Occipital lobe (tissue), 3 donors: Measurements from ENCODE around the gene TMEM164. TPM values are rescaled to one million over a fixed set of nuclear protein-coding genes. Genes with fewer than 3 reads are reported as not detected.

Source experiments
- DNase-seq: peaks from one replicate; lab custom pipeline; 2025; lab: John Stamatoyannopoulos, UW
- small RNA-seq: library from RNA; depleted of rRNA; stranded (forward); fragments of <200 nt; gene quantifications from one replicate; pipeline ENCODE3, GENCODE V24; 2014
- total RNA-seq: library from RNA; depleted of rRNA; stranded (reverse); fragments of >200 nt; gene quantifications from one replicate; pipeline ENCODE4 v1.2.3, GENCODE V29; 2014

TMEM164 gene
- total RNA-seq, 1 donor from 2014 or later: 11.7 TPM

DNA sequence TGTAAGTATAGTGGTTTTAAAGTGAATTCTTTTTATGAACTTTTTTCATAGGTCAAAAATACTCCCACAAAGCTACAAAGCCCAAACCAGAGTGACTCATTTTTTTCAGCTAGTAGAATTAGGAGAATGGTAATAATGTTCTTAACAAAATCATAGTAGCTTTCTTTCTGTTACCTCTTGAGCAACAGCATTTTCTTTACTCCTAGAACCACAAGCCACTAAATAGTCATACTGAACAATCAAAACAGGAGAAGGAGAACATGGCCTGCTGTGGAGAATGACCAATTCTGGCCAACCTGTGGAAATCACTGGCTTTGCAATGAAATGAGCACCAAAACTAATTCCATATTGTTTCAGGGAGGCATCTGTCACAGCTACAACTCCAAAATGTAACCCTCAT lies 202.1 kb downstream of the TMEM164 start:
- no peak for DNase-seq

GRCh38 chrX:110208092-110208491 lies 205.2 kb downstream of the TMEM164 start:
- no peak for DNase-seq

DNA sequence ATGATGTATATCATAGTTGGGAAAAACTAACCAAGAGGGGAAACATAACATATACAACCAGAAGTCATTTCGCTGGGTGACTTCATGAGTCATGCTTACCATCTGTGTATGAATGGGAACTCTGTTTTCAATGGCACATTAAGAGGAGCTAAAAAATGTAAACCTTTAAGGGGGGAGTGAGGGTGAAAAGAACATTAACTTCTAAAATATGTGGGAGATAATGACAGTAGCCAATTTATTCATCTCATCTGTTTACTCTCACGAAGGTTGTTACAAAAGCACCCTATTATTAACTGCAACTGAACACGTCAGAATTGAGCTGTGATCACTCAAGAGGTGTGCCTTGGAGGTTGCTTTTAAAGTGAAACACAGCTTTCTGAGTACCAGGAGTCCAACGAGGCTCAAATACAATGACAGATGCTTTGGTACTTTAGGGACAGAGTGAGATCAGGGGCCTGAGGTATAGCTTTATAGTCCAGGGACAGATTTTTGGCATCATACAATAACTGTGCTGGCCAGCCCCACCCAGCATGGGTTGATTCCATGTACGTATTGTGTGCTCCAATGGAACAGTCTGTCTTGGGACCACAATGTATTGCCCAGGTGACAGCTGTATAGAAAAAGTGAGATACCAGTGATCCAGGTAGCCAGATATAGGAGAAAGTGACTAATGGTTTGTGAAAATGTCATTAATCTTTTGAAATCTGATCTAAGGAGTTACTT lies 207.7 kb downstream of the TMEM164 start:
- DNase-seq: no peak

GRCh38 chrX:110211340-110211739 lies 208.4 kb downstream of the TMEM164 start:
- DNase-seq: no peak

- no peak for DNase-seq
These were observed 209.4 kb downstream of the TMEM164 start for GRCh38 chrX:110212299-110212698.

- DNase-seq: no peak
These were observed 210.3 kb downstream of the TMEM164 start for GRCh38 chrX:110213183-110213582.

- DNase-seq: no peak
These were observed 211.8 kb downstream of the TMEM164 start for GRCh38 chrX:110214684-110215083.

DNA sequence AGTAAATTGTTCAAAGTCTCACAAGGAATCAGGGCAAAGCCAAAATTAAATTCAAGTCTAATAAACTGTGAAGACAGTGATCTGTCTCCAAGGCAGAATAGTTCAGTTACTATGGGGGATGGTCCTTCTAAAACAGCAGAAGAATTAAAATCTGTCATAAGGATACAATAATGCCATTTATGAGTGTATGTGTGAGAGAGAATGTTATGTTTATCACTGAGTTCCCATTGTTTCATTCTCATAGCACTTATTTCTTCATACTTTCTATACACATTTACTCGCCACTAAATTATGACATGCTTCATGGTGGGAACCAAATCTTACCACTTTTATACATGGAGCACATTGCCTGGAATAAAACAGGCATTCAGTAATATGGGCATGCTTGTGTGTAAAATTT lies 212.5 kb downstream of the TMEM164 start:
- DNase-seq: no peak

DNA sequence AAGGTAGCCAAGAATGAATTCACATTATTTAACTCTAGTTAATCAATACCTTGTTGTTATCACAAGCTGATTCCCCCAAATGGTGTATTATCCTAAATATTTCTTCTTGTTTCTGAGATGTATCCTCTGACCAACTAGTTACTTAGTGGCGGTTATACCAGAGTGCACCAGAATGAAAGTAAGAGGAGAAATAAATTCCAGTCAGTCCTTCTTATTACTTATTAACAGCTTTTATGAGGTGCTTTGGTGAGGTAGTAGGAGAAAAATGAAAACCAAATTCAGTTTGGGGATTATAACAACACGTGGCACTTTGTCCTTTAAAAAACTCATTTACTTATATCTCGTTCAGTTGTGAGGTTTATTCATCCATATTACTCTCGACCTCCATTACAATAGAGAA lies 213.1 kb downstream of the TMEM164 start:
- DNase-seq: no peak

DNA sequence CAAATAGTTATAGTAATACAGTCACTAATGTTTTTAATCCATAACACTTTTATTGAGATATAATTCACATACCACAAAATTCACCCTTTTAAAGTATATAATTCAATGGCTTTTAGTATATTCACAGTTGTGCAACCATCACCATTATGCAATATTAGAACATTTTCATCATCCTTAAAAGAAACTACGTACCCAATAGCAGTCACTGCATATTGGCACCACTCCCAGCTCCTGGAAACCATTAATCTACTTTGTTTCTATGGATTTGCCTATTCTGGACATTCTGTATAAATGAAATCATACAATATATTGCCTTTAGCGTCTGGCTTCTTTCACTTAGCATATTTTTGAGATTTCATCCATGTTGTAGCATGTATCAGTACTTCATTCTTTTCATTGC lies 215.7 kb downstream of the TMEM164 start:
- DNase-seq: no peak

DNA sequence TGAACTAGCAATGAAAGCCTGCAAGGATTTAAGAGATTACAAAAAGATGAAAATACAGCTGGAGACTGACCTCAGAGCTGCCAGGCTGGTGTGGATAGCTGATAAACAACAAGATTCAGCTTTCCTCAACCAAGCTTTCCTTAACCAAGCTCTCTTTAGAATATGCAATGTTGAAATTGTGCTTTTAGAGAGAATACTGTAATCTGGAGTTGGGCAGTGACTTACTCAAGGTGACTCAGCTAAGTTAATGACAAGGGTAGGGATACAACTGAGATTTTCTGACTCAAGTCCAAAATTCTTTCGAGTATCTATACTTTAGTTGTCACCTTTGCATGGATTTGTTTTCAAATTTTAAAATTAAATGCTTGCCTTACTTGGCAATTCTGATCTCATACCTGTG lies 217.0 kb downstream of the TMEM164 start:
- DNase-seq: no peak

GRCh38 chrX:110222497-110223257 lies 219.8 kb downstream of the TMEM164 start:
- DNase-seq: no peak

- DNase-seq: no peak
These were observed 222.2 kb downstream of the TMEM164 start for GRCh38 chrX:110224926-110225617.

GRCh38 chrX:110226931-110227330 lies 224.0 kb downstream of the TMEM164 start:
- DNase-seq: no peak

Small RNAs within 50 kb of the gene (small RNA-seq; reads per million reads assigned to genes)
- gene MIR3978 (not detected), gene MIR652 (13.4 reads per million, percentile 93 among the genes with 10 or more reads in this experiment), gene SNORD96B (1.0 reads per million, percentile 73 among the genes with 10 or more reads in this experiment)
